ENCODE data around the gene CACNG4. TPM values are rescaled to one million over a fixed set of nuclear protein-coding genes. Genes with fewer than 3 reads are reported as not detected.
"Not testable (repeated sequence)": the region's sequence is repeated elsewhere in the genome, so short reads cannot be mapped to it uniquely, and the experiment has no call there.

The CACNG4 gene
- total RNA-seq, 2 experiments from 2014 or later = not detected

GRCh38 chr17:67027031-67027628 lies 62.6 kb downstream of the CACNG4 start:
- Mint-ChIP-seq H3K4me3 (no peak overlapping the region), H3K9me3 (ENCODE audit: low read depth) (no peaks in the 10 kb centered on the region)

GRCh38 chr17:67030641-67031040 lies 66.1 kb downstream of the CACNG4 start:
- Mint-ChIP-seq H3K4me3 (no peak overlapping the region), H3K27me3 (no peaks in the 10 kb centered on the region), H3K9me3 (ENCODE audit: low read depth) (no peaks in the 10 kb centered on the region), H3K36me3 (no peaks in the 10 kb centered on the region), H3K27ac (no peak overlapping the region), H3K4me1 (peaks cover 2% of the 10 kb centered on the region)
- CTCF ChIA-PET = no interaction called here
- ATAC-seq (no peak), DNase-seq (no peak)

More at GRCh38 chr17:67027031-67027628, 62.6 kb downstream of the CACNG4 start:
- no peaks in the 10 kb centered on the region for H3K36me3 Mint-ChIP-seq
- no peak overlapping the region for H3K27ac Mint-ChIP-seq
- no peaks in the 10 kb centered on the region for H3K27me3 Mint-ChIP-seq
- CTCF ChIA-PET = interaction anchor here (1.1 kb wide), 1 partner anchor 82 kb away, joined by 3 read pairs; no protein-coding TSS in a partner anchor
- DNase-seq (no peak), ATAC-seq (no peak)
- no peaks in the 10 kb centered on the region for H3K4me1 Mint-ChIP-seq

- DNase-seq = no peak
- ATAC-seq = no peak
- H3K36me3 Mint-ChIP-seq = no peaks in the 10 kb centered on the region
- peaks cover 2% of the 10 kb centered on the region for H3K4me1 Mint-ChIP-seq
- H3K27me3 Mint-ChIP-seq = no peaks in the 10 kb centered on the region
- no peak overlapping the region for H3K27ac Mint-ChIP-seq
- H3K9me3 Mint-ChIP-seq (ENCODE audit: low read depth) = no peaks in the 10 kb centered on the region
- no peak overlapping the region for H3K4me3 Mint-ChIP-seq
- CTCF ChIA-PET = no interaction called here
These were observed 67.9 kb downstream of the CACNG4 start for GRCh38 chr17:67032382-67032781.

- ATAC-seq (no peak), DNase-seq (no peak)
- Mint-ChIP-seq H3K27ac (no peak overlapping the region), H3K4me1 (peaks cover 2% of the 10 kb centered on the region), H3K36me3 (no peaks in the 10 kb centered on the region), H3K4me3 (no peak overlapping the region), H3K27me3 (no peaks in the 10 kb centered on the region), H3K9me3 (ENCODE audit: low read depth) (no peaks in the 10 kb centered on the region)
- CTCF ChIA-PET = no interaction called here
These were observed 68.5 kb downstream of the CACNG4 start for GRCh38 chr17:67032985-67033384.

GRCh38 chr17:67033613-67034012 lies 69.1 kb downstream of the CACNG4 start:
- Mint-ChIP-seq H3K4me1 (peaks cover 2% of the 10 kb centered on the region), H3K4me3 (no peak overlapping the region), H3K9me3 (ENCODE audit: low read depth) (no peaks in the 10 kb centered on the region), H3K36me3 (no peaks in the 10 kb centered on the region), H3K27ac (no peak overlapping the region), H3K27me3 (no peaks in the 10 kb centered on the region)
- CTCF ChIA-PET = no interaction called here
- DNase-seq (no peak), ATAC-seq (no peak)

GRCh38 chr17:67035131-67036083 lies 70.9 kb downstream of the CACNG4 start:
- no peak for DNase-seq
- Mint-ChIP-seq H3K27me3 (no peaks in the 10 kb centered on the region), H3K27ac (no peak overlapping the region), H3K36me3 (no peaks in the 10 kb centered on the region), H3K4me1 (peaks cover 2% of the 10 kb centered on the region), H3K9me3 (ENCODE audit: low read depth) (no peaks in the 10 kb centered on the region), H3K4me3 (no peak overlapping the region)
- CTCF ChIA-PET = no interaction called here
- ATAC-seq = no peak

GRCh38 chr17:67038861-67039365 lies 74.4 kb downstream of the CACNG4 start:
- H3K27ac Mint-ChIP-seq = no peak overlapping the region
- H3K4me3 Mint-ChIP-seq = no peak overlapping the region
- no peaks in the 10 kb centered on the region for H3K36me3 Mint-ChIP-seq
- H3K9me3 Mint-ChIP-seq (ENCODE audit: low read depth) = no peaks in the 10 kb centered on the region
- ATAC-seq (no peak), DNase-seq (no peak)
- CTCF ChIA-PET = no interaction called here
- no peaks in the 10 kb centered on the region for H3K27me3 Mint-ChIP-seq
- H3K4me1 Mint-ChIP-seq = peaks cover 2% of the 10 kb centered on the region

- Mint-ChIP-seq H3K4me3 (no peak overlapping the region), H3K27me3 (no peaks in the 10 kb centered on the region), H3K36me3 (no peaks in the 10 kb centered on the region), H3K4me1 (no peaks in the 10 kb centered on the region), H3K9me3 (ENCODE audit: low read depth) (no peaks in the 10 kb centered on the region), H3K27ac (no peak overlapping the region)
- DNase-seq = no peak
- ATAC-seq = no peak
- CTCF ChIA-PET = no interaction called here
These were observed 76.1 kb downstream of the CACNG4 start for GRCh38 chr17:67040652-67041051.

- H3K27ac Mint-ChIP-seq; H3K27me3 Mint-ChIP-seq; DNase-seq; H3K36me3 Mint-ChIP-seq; ATAC-seq; H3K4me1 Mint-ChIP-seq; CTCF ChIA-PET; H3K9me3 Mint-ChIP-seq (ENCODE audit: low read depth); H3K4me3 Mint-ChIP-seq: not testable (repeated sequence)
These were observed 76.6 kb downstream of the CACNG4 start for GRCh38 chr17:67041119-67041518.

GRCh38 chr17:67041531-67041930 lies 77.0 kb downstream of the CACNG4 start:
- no peak for DNase-seq
- H3K27me3 Mint-ChIP-seq = no peaks in the 10 kb centered on the region
- no peaks in the 10 kb centered on the region for H3K4me1 Mint-ChIP-seq
- H3K27ac Mint-ChIP-seq = no peak overlapping the region
- no peak for ATAC-seq
- no peaks in the 10 kb centered on the region for H3K36me3 Mint-ChIP-seq
- H3K4me3 Mint-ChIP-seq = no peak overlapping the region
- H3K9me3 Mint-ChIP-seq (ENCODE audit: low read depth) = no peaks in the 10 kb centered on the region
- CTCF ChIA-PET = no interaction called here

GRCh38 chr17:67041941-67042899 lies 77.7 kb downstream of the CACNG4 start:
- Mint-ChIP-seq H3K36me3 (no peaks in the 10 kb centered on the region), H3K27me3 (no peaks in the 10 kb centered on the region), H3K4me1 (no peaks in the 10 kb centered on the region), H3K9me3 (ENCODE audit: low read depth) (no peaks in the 10 kb centered on the region), H3K4me3 (no peak overlapping the region), H3K27ac (no peak overlapping the region)
- no peak for ATAC-seq
- CTCF ChIA-PET = no interaction called here
- DNase-seq = no peak

GRCh38 chr17:67043283-67043682 lies 78.8 kb downstream of the CACNG4 start:
- no peaks in the 10 kb centered on the region for H3K4me1 Mint-ChIP-seq
- CTCF ChIA-PET = no interaction called here
- H3K36me3 Mint-ChIP-seq = no peaks in the 10 kb centered on the region
- no peak for DNase-seq
- H3K4me3 Mint-ChIP-seq = no peak overlapping the region
- no peak overlapping the region for H3K27ac Mint-ChIP-seq
- H3K9me3 Mint-ChIP-seq (ENCODE audit: low read depth) = peaks cover 5% of the 10 kb centered on the region
- no peak for ATAC-seq
- H3K27me3 Mint-ChIP-seq = no peaks in the 10 kb centered on the region

- Mint-ChIP-seq H3K4me3 (no peak within 1 kb of the TSS), H3K36me3 (peaks cover 2% of the 10 kb centered on the region), H3K4me1 (no peaks in the 10 kb centered on the region), H3K9me3 (ENCODE audit: low read depth) (peaks cover 10% of the 10 kb centered on the region), H3K27me3 (no peaks in the 10 kb centered on the region), H3K27ac (no peak within 1 kb of the TSS)
- DNase-seq (no peak), ATAC-seq (no peak)
- CTCF ChIA-PET = no interaction called here
These were observed 79.7 kb downstream of the CACNG4 start, which contains the start of gene CACNG1 for GRCh38 chr17:67044016-67044772. Gene CACNG1, plus strand, starts transcription at chr17:67044554. Its CDS starts 107 bp downstream, at chr17:67044661.

Measured in activated CD8-positive, alpha-beta memory T cell treated with anti-CD3 and anti-CD28 coated beads, Interleukin-2, amount 10 ng/mL, durations not matched to agents 7 days and 5 days (primary cell).